HCT116 (cell line): ENCODE measurements around the gene SARS1.

Experiments
- ATF3 ChIP-seq: IDR thresholded peaks from 2 replicates; pipeline ENCODE4 v1.6.1; 2012
- CTCF ChIP-seq, 3 experiments: fragments of 200-600 bp in 1 of 3; sonication (generic) in 1 of 3; IDR thresholded peaks in 2 of 3; conservative IDR thresholded peaks in 1 of 3; 2 replicates each; pipeline ENCODE4 v1.5.1; 2012 to 2017; ENCODE audit warnings: low read depth in 2 of 3, low read length in 2 of 3, antibody characterized with exemption in 1 of 3, borderline replicate concordance in 1 of 3, control low read depth in 1 of 3, mild to moderate bottlenecking in 1 of 3, mixed read lengths in 1 of 3, mixed run types in 1 of 3, moderate library complexity in 1 of 3; ENCODE audit not compliant: insufficient read depth in 1 of 3
- ELF1 ChIP-seq: IDR thresholded peaks from 2 replicates; pipeline ENCODE4 v1.6.1; 2012; ENCODE audit warnings: low read depth, borderline replicate concordance
- EZH2 ChIP-seq: fragments of 200-600 bp; sonication (generic); IDR thresholded peaks from 2 replicates; pipeline ENCODE4 v1.6.1; 2017; ENCODE audit warnings: antibody characterized with exemption, mixed run types
- EZH2phosphoT487 ChIP-seq: fragments of 200-600 bp; IDR thresholded peaks from 2 replicates; pipeline ENCODE4 v1.6.1; 2018; ENCODE audit warnings: antibody characterized with exemption, borderline replicate concordance
- FOSL1 ChIP-seq: IDR thresholded peaks from 2 replicates; pipeline ENCODE4 v1.6.1; 2012; ENCODE audit warnings: low read depth
- MAX ChIP-seq: IDR thresholded peaks from 2 replicates; pipeline ENCODE4 v1.6.1; 2012
- POLR2A ChIP-seq: IDR thresholded peaks from 2 replicates; pipeline ENCODE4 v1.7.0; 2011; ENCODE audit warnings: borderline replicate concordance; ENCODE audit not compliant: insufficient read depth, insufficient read length; ENCODE audit errors: extremely low read depth
- POLR2AphosphoS5 ChIP-seq: IDR thresholded peaks from 2 replicates; pipeline ENCODE4 v1.6.1; 2011; ENCODE audit warnings: mild to moderate bottlenecking, low read depth, low read length, moderate library complexity
- RAD21 ChIP-seq: IDR thresholded peaks from 2 replicates; pipeline ENCODE4 v1.6.1; 2012; ENCODE audit warnings: low read depth, mild to moderate bottlenecking
- REST ChIP-seq: IDR thresholded peaks from 2 replicates; pipeline ENCODE4 v1.6.1; 2012; ENCODE audit warnings: low read depth
- SRF ChIP-seq: IDR thresholded peaks from 2 replicates; pipeline ENCODE4 v1.6.1; 2012; ENCODE audit warnings: low read depth
- YY1 ChIP-seq: IDR thresholded peaks from 2 replicates; pipeline ENCODE4 v1.6.1; 2011; ENCODE audit warnings: low read length, low read depth, moderate library complexity, mild to moderate bottlenecking; ENCODE audit not compliant: insufficient replicate concordance; ENCODE audit errors: extremely low read depth

- TF ChIP-seq RAD21 (no peak), CTCF (IDR thresholded peaks at IDR 0.05 in 2 of 3, conservative IDR thresholded peaks at IDR 0.05 in 1 of 3; ENCODE audit: borderline replicate concordance in 1 of 3, insufficient read depth in 1 of 3, low read depth in 2 of 3, low read length in 2 of 3) (no peak), ATF3 (no peak), POLR2A (no peak), MAX (no peak), SRF (no peak), EZH2phosphoT487 (no peak), POLR2AphosphoS5 (no peak), EZH2 (no peak), FOSL1 (no peak), YY1 (no peak), ELF1 (no peak), REST (no peak)
These were observed 70.3 kb downstream of the SARS1 start for GRCh38 chr1:109283748-109284600.
